Adrenal gland (tissue), 5 donors: ENCODE results near the gene SPTLC1.

Source experiments
- CTCF ChIP-seq, 6 experiments: fragments of 450-650 bp in 4 of 6; fragments of 200-600 bp in 2 of 6; sonication (generic) in 1 of 6; IDR thresholded peaks; 1 replicate in 5 of 6; 2 replicates in 1 of 6; pipeline versions ENCODE4 v1.5.1 to v1.8.0; 2016 to 2021; ENCODE audit warnings: antibody characterized with exemption in 6 of 6, mild to moderate bottlenecking in 2 of 6, moderate library complexity in 1 of 6
- POLR2A ChIP-seq, 2 donors: fragments of 450-650 bp; IDR thresholded peaks; one replicate each; pipeline ENCODE4 v1.6.1; 2017; ENCODE audit warnings: antibody characterized with exemption in 2 of 2, mild to moderate bottlenecking in 2 of 2, moderate library complexity in 1 of 2
- donor health status: DM: no; HTN: no; CAD: no.

- TF ChIP-seq CTCF (IDR thresholded peaks at IDR 0.05) (no peak), POLR2A (IDR thresholded peaks at IDR 0.05) (no peak)
Observed at GRCh38 chr9:92061184-92061583, 54.0 kb downstream of the SPTLC1 start.
